Measurements from ENCODE around the gene SYCP2L.

The SYCP2L gene

DNA sequence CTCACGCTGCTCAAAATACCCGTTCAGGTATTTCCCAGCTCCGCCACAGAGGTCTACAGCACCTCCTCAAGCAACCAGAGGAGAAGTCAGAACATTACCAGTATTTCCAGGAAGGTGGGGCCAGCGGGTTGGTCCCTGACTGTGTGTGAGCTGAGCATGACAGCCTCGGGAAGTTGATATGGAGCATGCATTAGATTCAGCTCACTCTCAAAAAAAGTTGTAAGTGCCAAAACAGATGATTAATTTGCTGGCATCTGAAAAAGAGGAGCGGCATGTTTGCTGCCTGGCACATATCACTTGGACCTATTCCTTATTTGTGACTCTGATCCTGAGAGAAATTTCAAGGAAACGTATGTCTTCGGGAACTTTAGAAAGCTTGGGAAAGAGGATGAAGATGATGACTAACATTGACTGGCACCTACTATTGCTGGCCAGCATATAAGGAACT lies 125.0 kb downstream of the SYCP2L start:
- no peak for DNase-seq

DNA sequence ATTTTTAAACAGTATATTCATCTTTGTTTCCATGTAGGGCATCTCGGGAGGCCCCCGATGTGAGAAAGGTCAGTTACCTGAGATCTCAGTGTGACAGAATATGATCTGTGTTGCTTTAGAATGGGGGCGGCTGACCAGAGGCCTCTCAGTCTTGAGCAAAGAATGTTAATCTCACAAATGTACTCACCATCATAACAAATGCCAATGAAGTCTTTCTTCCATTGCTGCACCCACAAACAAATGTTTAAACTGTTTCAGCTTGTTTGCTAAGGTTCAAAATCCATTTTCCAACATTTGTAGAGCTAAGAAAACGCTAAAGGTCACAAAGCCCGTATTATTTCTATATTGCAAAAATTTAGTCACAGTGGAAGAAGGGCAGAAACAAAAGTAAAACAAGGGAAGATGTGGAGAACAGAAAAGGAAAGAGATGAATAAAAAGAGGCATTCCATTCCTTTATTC lies 125.5 kb downstream of the SYCP2L start:
- DNase-seq = no peak

GRCh38 chr6:11012976-11013720 lies 126.3 kb downstream of the SYCP2L start:
- DNase-seq = no peak

DNA sequence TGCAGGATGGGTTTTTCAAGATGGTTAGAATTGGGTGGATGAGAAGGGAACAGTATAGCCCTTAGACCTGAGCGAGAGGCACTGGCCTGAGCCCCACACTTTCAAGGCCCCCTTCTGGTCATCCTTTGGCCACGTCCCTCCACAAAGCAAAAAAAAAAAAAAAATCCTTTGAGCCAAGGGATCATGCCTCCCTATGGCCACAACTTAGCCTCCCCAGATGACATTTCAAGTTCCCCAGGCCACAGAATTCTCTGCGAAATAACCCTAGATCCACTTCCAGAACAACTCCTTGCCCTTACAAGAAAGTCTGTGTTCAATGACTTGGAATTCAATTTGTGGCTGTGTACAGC lies 126.8 kb downstream of the SYCP2L start:
- no peak for DNase-seq

DNA sequence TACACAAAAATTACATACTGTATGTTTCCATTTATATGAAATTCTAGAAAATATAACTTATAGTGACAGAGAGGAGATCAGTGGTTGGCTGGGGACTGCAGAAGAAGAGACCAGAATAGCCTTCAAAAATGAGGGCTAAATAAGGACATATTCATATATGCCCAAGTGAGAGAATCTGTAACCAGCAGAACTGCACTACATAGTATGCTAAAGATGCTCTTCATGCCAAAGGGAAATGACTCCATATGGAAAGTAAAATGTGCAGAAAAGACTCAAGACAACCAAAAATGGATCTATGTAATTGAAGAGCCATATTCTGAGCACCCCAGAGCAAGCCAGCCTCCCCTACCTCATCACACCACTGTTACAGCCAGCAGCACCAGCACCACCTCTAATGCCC lies 128.2 kb downstream of the SYCP2L start:
- DNase-seq = no peak

- no peak for DNase-seq
Measured at GRCh38 chr6:11016452-11016851, 129.6 kb downstream of the SYCP2L start.

DNA sequence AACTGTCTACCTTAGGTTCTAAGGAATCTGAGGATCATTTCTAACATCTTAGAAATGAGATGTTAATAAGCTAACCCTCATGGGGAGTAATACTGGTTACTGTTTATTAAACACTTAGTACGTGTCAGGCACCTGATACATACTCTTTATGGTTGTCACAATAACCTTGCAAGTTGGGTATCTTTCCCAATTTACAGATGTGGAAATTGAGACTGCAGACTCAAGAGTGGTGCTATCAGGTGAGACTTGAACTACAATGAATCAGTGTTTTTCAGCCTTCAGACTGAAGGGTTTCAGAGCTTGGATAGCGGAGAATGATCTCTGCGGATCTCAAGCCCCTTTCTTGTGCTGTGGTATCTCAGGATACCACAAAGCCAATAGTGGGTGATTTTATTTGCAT lies 130.2 kb downstream of the SYCP2L start:
- no peak for DNase-seq

DNA sequence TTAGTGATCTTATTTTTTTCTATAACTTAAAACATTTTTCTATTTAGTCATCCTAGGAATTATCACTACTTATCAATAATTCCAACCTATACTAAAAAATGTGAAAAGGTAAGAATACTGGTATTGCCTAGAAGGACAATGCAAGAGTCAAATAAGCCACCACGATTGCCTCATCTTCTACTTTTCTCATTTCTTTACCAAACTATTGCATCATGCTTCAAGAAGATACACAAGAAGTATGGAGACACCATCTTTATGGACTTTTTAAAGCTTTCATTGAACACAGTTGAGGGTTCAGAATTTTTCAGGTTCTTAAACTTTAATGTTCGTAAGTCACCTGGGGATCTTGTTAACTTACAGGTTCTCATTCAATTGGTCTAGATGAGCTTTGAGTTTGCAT lies 131.4 kb downstream of the SYCP2L start:
- DNase-seq = no peak

DNA sequence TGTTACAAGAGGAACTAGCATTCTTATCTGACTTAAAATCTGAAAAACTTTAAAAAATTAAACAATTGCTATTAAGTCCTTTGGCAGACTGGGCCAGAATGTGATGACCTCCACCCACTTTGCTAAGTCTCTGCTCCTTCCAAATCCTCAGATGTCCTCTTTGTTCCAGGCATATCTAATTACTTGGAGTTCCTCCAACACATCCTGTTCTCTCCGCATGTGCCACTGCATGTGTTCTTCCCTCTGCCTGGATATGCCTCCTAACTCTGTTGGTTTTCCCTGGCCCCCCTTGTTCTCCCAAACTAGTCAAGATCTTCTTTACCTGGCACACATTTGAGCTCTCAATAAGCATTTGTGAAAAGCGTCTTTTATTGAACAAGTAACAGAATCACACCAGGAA lies 134.2 kb downstream of the SYCP2L start:
- no peak for DNase-seq

DNA sequence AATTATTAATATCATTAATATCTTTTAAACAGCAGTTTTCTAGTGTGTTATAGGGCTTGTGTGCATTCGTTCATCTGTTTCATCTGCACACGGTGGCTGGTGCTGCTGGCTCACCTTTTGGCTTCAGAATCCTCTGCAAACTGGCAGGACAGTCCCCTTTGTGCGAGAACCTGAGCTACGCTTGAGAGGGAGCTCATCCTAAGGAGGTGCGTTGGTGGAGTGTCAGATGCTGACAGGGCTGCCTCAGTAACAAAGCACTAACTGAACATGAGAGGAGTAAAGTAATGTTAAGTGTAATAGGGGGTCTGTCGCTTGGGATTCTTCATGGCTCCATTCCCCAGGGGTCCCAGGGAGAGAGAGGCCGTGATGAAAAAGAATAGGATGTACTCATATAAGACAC lies 134.9 kb downstream of the SYCP2L start:
- no peak for DNase-seq

DNA sequence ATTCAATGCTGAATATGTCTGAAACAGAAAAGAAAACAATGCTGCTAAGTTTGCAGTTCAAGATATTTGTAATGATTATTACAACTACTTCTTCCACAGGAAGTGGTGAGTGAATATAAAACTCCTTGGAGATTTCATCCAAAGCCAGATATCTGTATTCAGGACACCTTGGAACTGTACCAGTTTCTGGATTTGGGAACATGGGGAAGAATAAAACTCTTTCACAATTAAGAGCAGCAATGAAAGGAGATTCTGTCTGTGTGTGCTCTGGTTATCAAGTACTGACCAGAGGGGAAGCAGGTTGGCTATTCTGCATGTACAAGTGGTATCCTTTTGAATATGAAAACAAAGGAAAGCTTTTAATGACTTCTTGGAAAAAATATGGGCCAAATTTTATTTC lies 136.2 kb downstream of the SYCP2L start:
- DNase-seq = no peak
